Nephron progenitor cell (in vitro differentiated cells): ENCODE data around the gene SIK3.

Experiments
- DNase-seq: peaks from one replicate; pipeline ENCODE4 v3.0.0; 2021
- H3K27ac Mint-ChIP-seq: 2 replicates; pipeline ENCODE4 v1.8.0; 2021; ENCODE audit warnings: mild to moderate bottlenecking, moderate library complexity, mixed read lengths
- H3K27me3 Mint-ChIP-seq: 2 replicates; pipeline ENCODE4 v1.8.0; 2021; ENCODE audit warnings: mild to moderate bottlenecking, low read depth, mixed read lengths; ENCODE audit not compliant: poor library complexity
- H3K36me3 Mint-ChIP-seq: 2 replicates; pipeline ENCODE4 v1.8.0; 2021; ENCODE audit warnings: low read depth, mixed read lengths
- H3K4me1 Mint-ChIP-seq: 2 replicates; pipeline ENCODE4 v1.8.0; 2021; ENCODE audit warnings: mixed read lengths
- H3K4me3 Mint-ChIP-seq: 2 replicates; pipeline ENCODE4 v1.8.0; 2021; ENCODE audit warnings: mild to moderate bottlenecking, moderate library complexity, mixed read lengths
- H3K9me3 Mint-ChIP-seq: 2 replicates; pipeline ENCODE4 v1.8.0; 2021; ENCODE audit warnings: mild to moderate bottlenecking, moderate library complexity, mixed read lengths
- TF ChIP-seq, protein P1 (sequence below): fragments of 200-600 bp; sonication (generic); IDR thresholded peaks from 2 replicates; pipeline ENCODE4 v1.5.0; 2021; ENCODE audit warnings: antibody characterized with exemption

Gene SIK3

DNA sequence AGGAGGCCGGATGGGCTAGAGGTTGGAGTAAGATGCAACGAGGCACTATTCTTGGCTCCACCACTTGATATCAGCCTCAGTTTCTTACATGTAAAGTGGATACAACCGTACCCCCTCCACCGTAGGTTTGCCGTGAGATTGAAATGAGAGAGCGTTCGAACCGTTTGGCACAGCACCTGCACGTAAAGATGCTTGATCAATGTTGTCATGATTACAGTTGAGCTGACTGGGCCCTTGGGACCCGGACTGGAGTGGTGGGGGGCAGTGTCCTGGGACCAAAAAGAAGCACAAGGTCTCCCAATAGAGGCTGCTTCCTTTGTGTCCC lies 264.8 kb downstream of the SIK3 start:
- no peak overlapping the region for H3K27ac Mint-ChIP-seq
- H3K36me3 Mint-ChIP-seq, result no peaks in the 10 kb centered on the region
- no peaks in the 10 kb centered on the region for H3K9me3 Mint-ChIP-seq

DNA sequence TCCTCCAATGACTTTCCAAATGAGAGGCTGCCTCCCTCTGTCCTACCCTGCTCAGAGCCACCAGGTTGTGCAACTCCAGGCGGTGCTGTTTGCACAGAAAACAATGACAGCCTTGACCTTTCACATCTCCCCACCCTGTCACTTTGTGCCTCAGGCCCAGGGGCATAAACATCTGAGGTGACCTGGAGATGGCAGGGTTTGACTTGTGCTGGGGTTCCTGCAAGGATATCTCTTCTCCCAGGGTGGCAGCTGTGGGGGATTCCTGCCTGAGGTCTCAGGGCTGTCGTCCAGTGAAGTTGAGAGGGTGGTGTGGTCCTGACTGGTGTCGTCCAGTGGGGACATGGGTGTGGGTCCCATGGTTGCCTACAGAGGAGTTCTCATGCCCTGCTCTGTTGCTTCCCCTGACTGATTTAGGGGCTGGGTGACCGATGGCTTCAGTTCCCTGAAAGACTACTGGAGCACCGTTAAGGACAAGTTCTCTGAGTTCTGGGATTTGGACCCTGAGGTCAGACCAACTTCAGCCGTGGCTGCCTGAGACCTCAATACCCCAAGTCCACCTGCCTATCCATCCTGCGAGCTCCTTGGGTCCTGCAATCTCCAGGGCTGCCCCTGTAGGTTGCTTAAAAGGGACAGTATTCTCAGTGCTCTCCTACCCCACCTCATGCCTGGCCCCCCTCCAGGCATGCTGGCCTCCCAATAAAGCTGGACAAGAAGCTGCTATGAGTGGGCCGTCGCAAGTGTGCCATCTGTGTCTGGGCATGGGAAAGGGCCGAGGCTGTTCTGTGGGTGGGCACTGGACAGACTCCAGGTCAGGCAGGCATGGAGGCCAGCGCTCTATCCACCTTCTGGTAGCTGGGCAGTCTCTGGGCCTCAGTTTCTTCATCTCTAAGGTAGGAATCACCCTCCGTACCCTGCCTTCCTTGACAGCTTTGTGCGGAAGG lies 265.6 kb downstream of the SIK3 start:
- Mint-ChIP-seq H3K27me3 (peaks cover 21% of the 10 kb centered on the region), H3K36me3 (no peaks in the 10 kb centered on the region), H3K27ac (no peak overlapping the region), H3K4me3 (no peak overlapping the region), H3K4me1 (peaks cover 43% of the 10 kb centered on the region), H3K9me3 (no peaks in the 10 kb centered on the region)
- TF ChIP-seq, protein P1, sequence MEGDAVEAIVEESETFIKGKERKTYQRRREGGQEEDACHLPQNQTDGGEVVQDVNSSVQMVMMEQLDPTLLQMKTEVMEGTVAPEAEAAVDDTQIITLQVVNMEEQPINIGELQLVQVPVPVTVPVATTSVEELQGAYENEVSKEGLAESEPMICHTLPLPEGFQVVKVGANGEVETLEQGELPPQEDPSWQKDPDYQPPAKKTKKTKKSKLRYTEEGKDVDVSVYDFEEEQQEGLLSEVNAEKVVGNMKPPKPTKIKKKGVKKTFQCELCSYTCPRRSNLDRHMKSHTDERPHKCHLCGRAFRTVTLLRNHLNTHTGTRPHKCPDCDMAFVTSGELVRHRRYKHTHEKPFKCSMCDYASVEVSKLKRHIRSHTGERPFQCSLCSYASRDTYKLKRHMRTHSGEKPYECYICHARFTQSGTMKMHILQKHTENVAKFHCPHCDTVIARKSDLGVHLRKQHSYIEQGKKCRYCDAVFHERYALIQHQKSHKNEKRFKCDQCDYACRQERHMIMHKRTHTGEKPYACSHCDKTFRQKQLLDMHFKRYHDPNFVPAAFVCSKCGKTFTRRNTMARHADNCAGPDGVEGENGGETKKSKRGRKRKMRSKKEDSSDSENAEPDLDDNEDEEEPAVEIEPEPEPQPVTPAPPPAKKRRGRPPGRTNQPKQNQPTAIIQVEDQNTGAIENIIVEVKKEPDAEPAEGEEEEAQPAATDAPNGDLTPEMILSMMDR, result no peak
- no peak for DNase-seq

More for the DNA sequence above, 264.8 kb downstream of the SIK3 start:
- Mint-ChIP-seq H3K4me3 (no peak overlapping the region), H3K4me1 (peaks cover 47% of the 10 kb centered on the region), H3K27me3 (peaks cover 21% of the 10 kb centered on the region)
- DNase-seq, result no peak
- TF ChIP-seq, protein P1, result no peak

DNA sequence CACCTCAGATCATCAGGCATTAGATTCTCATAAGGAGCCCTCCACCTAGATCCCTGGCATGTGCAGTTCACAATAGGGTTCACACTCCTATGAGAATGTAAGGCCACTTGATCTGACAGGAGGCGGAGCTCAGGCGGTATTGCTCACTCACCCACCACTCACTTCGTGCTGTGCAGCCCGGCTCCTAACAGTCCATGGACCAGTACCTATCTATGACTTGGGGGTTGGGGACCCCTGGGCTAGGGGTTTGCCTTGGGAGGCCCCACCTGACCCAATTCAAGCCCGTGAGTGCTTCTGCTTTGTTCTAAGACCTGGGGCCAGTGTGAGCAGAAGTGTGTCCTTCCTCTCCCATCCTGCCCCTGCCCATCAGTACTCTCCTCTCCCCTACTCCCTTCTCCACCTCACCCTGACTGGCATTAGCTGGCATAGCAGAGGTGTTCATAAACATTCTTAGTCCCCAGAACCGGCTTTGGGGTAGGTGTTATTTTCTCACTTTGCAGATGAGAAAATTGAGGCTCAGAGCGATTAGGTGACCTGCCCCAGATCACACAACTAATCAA lies 266.4 kb downstream of the SIK3 start:
- Mint-ChIP-seq H3K27me3 (peaks cover 21% of the 10 kb centered on the region), H3K4me1 (peaks cover 38% of the 10 kb centered on the region), H3K36me3 (no peaks in the 10 kb centered on the region), H3K27ac (no peak overlapping the region), H3K9me3 (no peaks in the 10 kb centered on the region), H3K4me3 (no peak overlapping the region)
- TF ChIP-seq, protein P1, result no peak
- no peak for DNase-seq

DNA sequence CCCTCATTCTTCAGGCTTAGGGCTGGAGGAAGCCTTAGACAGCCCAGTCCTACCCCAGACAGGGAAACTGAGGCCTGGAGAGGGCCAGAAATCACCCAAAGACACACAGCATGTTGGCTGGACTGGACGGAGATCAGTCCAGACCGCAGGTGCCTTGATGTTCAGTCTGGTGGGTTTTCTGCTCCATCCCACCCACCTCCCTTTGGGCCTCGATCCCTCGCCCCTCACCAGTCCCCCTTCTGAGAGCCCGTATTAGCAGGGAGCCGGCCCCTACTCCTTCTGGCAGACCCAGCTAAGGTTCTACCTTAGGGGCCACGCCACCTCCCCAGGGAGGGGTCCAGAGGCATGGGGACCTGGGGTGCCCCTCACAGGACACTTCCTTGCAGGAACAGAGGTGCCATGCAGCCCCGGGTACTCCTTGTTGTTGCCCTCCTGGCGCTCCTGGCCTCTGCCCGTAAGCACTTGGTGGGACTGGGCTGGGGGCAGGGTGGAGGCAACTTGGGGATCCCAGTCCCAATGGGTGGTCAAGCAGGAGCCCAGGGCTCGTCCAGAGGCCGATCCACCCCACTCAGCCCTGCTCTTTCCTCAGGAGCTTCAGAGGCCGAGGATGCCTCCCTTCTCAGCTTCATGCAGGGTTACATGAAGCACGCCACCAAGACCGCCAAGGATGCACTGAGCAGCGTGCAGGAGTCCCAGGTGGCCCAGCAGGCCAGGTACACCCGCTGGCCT lies 267.9 kb downstream of the SIK3 start:
- Mint-ChIP-seq H3K27me3 (peaks cover 20% of the 10 kb centered on the region), H3K36me3 (no peaks in the 10 kb centered on the region), H3K4me1 (peaks cover 40% of the 10 kb centered on the region), H3K27ac (no peak overlapping the region), H3K4me3 (no peak overlapping the region), H3K9me3 (no peaks in the 10 kb centered on the region)
- TF ChIP-seq, protein P1, result no peak
- DNase-seq, result no peak

DNA sequence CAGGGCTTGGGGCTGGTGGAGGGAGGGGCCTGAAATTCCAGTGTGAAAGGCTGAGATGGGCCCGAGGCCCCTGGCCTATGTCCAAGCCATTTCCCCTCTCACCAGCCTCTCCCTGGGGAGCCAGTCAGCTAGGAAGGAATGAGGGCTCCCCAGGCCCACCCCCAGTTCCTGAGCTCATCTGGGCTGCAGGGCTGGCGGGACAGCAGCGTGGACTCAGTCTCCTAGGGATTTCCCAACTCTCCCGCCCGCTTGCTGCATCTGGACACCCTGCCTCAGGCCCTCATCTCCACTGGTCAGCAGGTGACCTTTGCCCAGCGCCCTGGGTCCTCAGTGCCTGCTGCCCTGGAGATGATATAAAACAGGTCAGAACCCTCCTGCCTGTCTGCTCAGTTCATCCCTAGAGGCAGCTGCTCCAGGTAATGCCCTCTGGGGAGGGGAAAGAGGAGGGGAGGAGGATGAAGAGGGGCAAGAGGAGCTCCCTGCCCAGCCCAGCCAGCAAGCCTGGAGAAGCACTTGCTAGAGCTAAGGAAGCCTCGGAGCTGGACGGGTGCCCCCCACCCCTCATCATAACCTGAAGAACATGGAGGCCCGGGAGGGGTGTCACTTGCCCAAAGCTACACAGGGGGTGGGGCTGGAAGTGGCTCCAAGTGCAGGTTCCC lies 268.6 kb downstream of the SIK3 start, which contains the start of gene APOC3:
APOC3 (plus strand) TSS at position 383 of the 659 bp plus-strand sequence. CDS start 676 bp downstream, outside the sequence.
- Mint-ChIP-seq H3K27ac (no peak within 1 kb of the TSS), H3K36me3 (no peaks in the 10 kb centered on the region), H3K9me3 (no peaks in the 10 kb centered on the region), H3K4me1 (peaks cover 33% of the 10 kb centered on the region), H3K4me3 (no peak within 1 kb of the TSS), H3K27me3 (peaks cover 14% of the 10 kb centered on the region)
- DNase-seq, result no peak
- TF ChIP-seq, protein P1, result no peak
